GM12891 (cell line): Measurements from ENCODE around the gene ARFRP1.

Experiments
- DNase-seq: peaks from one replicate; pipeline ENCODE4 v3.0.0; 2011; ENCODE audit warnings: low spot score; ENCODE audit not compliant: insufficient read length
- FAIRE-seq: peaks from 2 replicates; lab custom pipeline; 2011; peaks lifted over from hg19 to GRCh38; lab: Jason Lieb, UNC
- PAX5 ChIP-seq: IDR thresholded peaks from 2 replicates; pipeline ENCODE4 v1.6.1; 2011; ENCODE audit warnings: low read length, moderate library complexity, mild to moderate bottlenecking; ENCODE audit not compliant: insufficient read depth, severe bottlenecking
- POLR2A ChIP-seq: IDR thresholded peaks from 2 replicates; pipeline ENCODE4 v1.6.1; 2011; ENCODE audit warnings: low read depth, low read length, control low read depth
- POLR2AphosphoS5 ChIP-seq: IDR thresholded peaks from 2 replicates; pipeline ENCODE4 v1.6.1; 2011; ENCODE audit warnings: low read depth, low read length, control low read depth
- POU2F2 ChIP-seq: IDR thresholded peaks from 2 replicates; pipeline ENCODE4 v1.6.1; 2011; ENCODE audit warnings: low read depth, mild to moderate bottlenecking, control low read depth, low read length, moderate library complexity
- SPI1 ChIP-seq: IDR thresholded peaks from 2 replicates; pipeline ENCODE4 v1.6.1; 2011; ENCODE audit warnings: low read depth, low read length, control low read depth
- TAF1 ChIP-seq: IDR thresholded peaks from 2 replicates; pipeline ENCODE4 v1.6.1; 2011; ENCODE audit warnings: low read depth, low read length, control low read depth

Gene ARFRP1

DNA sequence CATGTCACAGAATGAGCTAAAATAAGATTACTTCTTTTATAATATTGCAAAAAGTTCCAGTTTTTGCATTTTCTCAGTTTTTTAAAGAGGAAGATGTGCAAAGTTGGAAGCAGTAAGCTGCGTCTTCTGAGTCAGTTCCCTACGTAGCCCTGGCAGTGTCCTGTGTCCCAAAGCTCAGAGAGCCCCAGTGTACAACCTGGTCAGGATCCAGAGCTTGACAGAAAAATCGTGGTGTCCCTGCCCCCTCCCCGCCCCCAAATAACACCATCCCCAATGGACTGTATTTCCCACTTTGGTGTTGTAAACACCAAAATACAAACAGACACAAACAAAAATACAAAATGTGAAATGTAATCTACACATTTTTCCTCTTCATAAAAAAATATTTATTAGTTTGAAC lies 36.4 kb upstream of the ARFRP1 start:
- no peak for FAIRE-seq
- DNase-seq = no peak
- no peak for TF ChIP-seq POLR2A
- TF ChIP-seq POU2F2 = no peak
- TF ChIP-seq PAX5 = no peak
- no peak for TF ChIP-seq TAF1
- TF ChIP-seq POLR2AphosphoS5 = no peak
- no peak for TF ChIP-seq SPI1

DNA sequence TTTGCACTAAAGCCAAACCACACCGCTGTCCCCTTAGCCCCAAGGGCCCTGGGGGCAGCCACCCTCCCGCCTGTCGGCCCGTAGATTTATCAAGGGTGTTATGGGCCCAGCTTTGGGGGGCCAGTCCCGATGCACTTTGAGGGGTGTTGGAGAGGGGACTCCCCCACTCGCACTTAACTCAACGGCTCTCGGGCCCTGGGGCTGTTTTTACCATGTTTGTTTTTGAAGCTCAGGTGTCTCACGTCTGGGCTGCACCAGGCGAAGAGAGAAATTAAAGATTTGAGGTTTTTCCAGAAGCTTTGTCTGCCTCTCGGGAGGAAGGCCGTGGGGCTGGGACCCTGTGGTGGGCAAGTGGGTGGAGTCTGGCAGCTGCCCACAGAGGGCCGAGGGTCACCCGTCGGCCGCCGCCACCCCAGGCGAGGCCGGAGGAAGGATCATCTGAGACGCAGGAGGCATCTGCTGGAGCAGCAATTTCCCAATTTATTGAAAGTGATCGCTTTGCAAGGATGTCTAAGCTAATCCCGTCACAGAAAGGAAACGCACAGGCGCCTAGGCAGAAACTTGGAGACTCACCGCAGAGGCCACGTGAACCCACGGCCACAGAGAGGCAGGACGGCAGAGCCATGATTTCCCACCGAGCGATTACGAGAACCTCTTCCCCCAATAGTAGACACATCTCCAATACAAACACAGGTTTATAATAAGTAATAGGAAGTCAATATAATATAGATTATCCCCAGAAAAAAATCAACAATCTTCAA lies 35.6 kb upstream of the ARFRP1 start:
- FAIRE-seq = no peak
- no peak for DNase-seq
- TF ChIP-seq SPI1 (no peak), TAF1 (no peak), POLR2AphosphoS5 (no peak), PAX5 (no peak), POU2F2 (no peak), POLR2A (no peak)

DNA sequence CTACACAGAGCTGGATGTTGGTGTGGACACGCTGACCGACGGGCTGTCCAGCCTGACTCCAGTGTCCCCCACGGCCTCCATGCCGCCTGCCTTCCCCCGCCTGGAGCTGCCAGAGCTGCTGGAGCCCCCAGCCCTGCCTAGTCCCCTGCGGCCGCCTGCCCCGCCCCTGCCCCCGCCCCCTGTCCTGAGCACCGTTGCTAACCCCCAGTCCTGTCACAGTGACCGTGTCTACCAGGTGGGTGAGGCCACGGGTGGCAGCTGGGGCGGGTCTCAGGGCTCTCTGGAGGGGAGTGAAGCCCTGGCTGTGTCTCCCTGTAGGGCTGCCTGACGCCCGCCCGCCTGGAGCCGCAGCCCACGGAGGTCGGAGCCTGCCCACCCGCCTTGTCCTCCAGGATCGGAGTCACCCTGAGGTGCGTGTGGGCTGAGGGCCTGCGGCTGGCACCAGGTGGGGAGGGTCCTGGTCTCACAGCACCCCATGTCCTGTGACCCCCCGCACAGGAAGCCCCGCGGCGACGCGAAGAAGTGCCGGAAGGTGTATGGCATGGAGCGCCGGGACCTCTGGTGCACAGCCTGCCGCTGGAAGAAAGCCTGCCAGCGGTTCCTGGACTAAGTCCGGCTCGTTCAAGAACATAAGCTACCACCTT lies 34.7 kb upstream of the ARFRP1 start:
- FAIRE-seq (no peak), DNase-seq (no peak)
- no peak for TF ChIP-seq POU2F2
- no peak for TF ChIP-seq PAX5
- no peak for TF ChIP-seq TAF1
- TF ChIP-seq SPI1 = no peak

DNA sequence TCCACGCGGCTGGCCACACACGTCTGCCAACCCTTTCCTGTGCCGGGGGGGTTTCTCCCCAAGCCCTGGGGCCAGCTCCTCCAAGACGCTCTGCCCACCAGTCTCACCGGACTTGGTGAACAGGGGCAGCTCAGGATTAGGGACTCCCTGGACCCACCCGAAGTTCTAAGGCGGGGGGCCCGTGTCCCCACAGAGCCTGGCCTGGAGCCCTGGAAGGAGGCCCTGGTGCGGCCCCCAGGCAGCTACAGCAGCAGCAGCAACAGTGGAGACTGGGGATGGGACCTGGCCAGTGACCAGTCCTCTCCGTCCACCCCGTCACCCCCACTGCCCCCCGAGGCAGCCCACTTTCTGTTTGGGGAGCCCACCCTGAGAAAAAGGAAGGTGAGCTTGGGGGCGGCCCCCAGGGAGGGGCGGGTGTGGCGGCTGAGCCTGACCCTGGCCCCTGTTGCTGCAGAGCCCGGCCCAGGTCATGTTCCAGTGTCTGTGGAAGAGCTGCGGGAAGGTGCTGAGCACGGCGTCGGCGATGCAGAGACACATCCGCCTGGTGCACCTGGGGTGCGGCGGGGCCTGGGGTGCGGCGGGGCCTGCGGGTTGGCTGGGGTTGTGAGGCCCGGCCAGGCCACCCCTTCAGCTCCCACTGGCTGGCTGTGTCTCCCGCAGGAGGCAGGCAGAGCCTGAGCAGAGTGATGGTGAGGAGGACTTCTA lies 34.1 kb upstream of the ARFRP1 start:
- TF ChIP-seq TAF1 (no peak), SPI1 (no peak), PAX5 (no peak), POLR2A (no peak), POLR2AphosphoS5 (no peak), POU2F2 (no peak)
- no peak for DNase-seq
- no peak for FAIRE-seq

DNA sequence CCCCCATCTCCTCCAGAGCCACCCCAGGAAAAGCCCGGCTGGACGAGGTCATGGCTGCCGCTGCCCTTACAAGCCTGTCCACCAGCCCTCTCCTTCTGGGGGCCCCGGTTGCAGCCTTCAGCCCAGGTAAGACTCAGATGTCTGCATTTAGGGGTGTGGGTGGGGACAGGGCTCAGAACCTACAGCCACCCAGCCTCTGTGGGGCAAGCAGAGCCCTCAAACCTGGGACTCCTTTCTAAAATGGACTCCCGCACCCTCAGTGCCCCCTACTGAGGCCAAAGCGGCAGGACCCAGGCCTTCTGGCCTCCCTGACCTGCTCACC lies 33.5 kb upstream of the ARFRP1 start:
- FAIRE-seq = no peak

DNA sequence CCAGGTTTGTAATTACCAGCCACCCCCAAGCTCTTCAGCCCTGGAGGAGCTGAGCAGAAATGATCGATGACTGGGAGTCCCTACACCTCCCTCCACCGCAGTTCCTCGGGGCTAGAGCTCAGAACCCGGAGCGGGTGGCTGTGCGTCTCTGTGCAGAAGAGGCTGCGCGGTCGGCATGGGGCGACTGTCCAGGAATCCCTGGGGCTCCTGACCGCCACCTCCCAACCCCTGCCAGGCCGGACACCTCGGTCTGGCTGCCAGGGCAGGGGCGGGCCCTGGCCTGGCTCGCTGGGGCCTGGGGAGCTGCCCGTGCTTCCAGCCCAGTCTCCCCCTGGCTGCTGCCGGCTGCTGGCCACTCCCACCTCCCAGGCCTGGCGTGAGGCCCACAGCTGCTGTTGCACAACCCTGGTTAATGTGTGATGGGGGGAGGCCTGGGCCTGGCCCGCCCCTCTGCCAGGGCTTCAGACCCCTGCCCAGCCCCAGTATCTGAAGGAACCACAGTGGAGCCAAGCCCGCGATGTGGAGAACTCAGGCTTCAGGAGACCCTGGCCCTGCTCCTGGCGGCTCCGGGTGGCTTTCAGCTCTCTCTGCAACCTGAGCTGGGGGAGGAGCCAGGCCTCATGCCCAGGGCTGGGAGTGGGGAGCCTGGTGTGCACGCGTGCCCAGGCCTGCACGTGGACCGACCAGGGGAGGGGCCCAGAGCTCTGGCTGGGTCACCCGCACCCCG lies 33.0 kb upstream of the ARFRP1 start:
- TF ChIP-seq PAX5 (no peak), SPI1 (no peak), POLR2A (no peak), POU2F2 (no peak), POLR2AphosphoS5 (no peak), TAF1 (no peak)
- FAIRE-seq (peak; percentile 38), DNase-seq (no peak)

More for the DNA sequence above, 33.5 kb upstream of the ARFRP1 start:
- DNase-seq = no peak
- TF ChIP-seq PAX5 = no peak
- no peak for TF ChIP-seq POLR2A
- TF ChIP-seq SPI1 = no peak
- TF ChIP-seq POLR2AphosphoS5 = no peak
- no peak for TF ChIP-seq TAF1
- no peak for TF ChIP-seq POU2F2

DNA sequence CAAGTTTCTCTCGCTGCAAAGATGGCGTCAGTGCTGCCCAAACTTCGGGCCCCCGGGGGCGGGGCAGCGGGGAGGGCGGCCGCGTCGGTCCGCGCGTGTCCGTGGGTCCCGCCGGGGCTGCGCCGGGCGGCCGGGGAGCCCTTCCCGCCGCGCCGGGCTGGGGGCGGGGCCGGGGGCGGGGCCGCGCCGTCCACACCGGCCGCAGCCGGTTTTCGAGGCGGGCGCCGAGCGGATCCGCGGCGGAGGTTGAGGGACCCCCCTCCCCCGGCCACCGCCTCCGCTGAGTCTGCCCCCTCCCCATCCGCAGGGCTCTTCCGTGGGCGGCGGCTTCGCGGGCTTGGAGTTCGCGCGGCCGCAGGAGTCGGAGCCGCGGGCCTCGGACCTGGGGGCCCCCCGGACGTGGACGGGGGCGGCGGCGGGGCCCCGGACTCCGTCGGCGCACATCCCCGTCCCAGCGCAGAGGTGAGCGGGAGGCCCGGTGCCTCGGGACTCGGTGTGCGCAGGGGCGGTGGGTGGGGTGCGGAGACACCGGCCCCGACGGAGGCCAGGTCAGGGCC lies 32.4 kb upstream of the ARFRP1 start:
- no peak for DNase-seq
- peak; percentile 57 for FAIRE-seq

DNA sequence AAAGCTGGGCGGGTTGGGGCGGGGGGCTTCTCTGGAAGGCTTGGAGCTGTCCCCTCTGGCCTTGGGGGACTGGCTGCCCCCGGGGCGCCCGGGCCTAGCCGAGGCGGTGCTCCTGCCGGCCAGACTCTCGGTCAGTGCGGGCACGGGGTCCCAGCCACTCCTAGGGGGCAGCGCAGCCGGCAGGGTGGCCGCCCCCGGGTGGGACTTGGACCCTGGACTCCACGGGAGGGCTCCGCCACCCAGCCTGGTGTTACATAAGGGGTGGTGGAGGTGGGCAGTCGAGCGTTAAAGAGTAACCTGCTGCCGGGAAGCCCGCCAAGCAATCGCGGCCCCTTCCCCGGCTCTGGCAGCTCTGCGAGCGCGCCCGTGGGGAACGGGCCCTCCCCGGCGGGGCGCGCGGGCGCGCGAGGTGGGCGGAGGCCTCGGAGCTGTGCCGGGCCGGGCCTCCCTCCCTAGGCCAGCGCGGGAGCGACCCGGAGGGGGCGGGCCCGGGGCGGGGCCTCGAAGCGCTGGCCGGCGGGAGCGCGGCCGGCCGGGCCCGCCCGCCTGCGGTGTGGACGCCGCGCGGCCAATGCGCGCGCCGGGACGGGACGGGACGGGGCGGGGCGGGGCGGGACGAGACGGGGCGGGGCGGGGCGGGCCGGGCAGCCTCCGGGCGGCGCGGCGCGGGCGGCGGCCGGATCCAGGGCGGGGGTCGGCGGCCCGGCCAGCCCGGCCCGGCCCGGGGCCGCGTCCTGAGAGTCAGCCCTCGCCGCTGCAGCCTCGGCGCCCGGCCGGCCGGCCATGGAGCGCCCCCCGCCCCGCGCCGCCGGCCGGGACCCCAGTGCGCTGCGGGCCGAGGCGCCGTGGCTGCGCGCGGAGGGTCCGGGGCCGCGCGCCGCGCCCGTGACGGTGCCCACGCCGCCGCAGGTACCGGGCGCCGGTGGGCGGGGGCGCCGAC lies 31.6 kb upstream of the ARFRP1 start, which contains the start of gene SLC2A4RG:
Gene SLC2A4RG, plus strand, starts transcription at position 647 of the 940 bp plus-strand sequence. Its CDS starts 137 bp downstream, at position 784.
- TF ChIP-seq POU2F2 (no peak), POLR2A (no peak), TAF1 (no peak), POLR2AphosphoS5 (no peak), SPI1 (no peak), PAX5 (no peak)
- FAIRE-seq = peak; percentile 91
- peak; percentile 94 for DNase-seq

More for the DNA sequence above, 32.4 kb upstream of the ARFRP1 start:
- no peak for TF ChIP-seq POU2F2
- no peak for TF ChIP-seq SPI1
- no peak for TF ChIP-seq PAX5
- TF ChIP-seq POLR2AphosphoS5 = no peak
- TF ChIP-seq TAF1 = no peak
- no peak for TF ChIP-seq POLR2A
